ENCODE measurements around the gene MTG1.
"Not testable (repeated sequence)": the region's sequence is repeated elsewhere in the genome, so short reads cannot be mapped to it uniquely, and the experiment has no call there.

Gene MTG1

DNA sequence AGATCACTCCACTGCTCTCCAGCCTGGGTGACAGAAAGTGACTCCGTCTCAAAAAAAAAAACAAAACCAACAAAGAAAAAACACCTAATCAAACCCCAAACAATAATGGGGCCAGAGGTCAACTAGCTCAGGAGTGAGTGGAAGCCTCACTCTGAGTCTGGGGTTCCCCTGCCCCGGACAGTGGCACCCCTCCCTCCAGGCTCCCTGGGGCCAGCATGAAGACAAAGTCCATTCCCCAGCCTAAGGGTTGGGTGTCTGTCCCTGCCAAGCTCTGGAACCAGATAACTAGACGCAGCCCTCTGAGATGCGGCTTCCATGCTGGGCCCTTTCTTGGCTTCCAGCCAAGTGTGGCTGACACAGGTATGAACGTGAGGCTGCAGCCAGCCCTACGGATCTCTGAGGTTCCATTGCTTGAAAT is 34.4 kb upstream of the MTG1 start:
- no peak for DNase-seq

- no peak for DNase-seq
Observed at GRCh38 chr10:133359972-133360610, 33.9 kb upstream of the MTG1 start.

GRCh38 chr10:133361227-133361626 is 32.7 kb upstream of the MTG1 start:
- no peak for DNase-seq

GRCh38 chr10:133361773-133362441 is 32.0 kb upstream of the MTG1 start:
- DNase-seq: no peak

DNA sequence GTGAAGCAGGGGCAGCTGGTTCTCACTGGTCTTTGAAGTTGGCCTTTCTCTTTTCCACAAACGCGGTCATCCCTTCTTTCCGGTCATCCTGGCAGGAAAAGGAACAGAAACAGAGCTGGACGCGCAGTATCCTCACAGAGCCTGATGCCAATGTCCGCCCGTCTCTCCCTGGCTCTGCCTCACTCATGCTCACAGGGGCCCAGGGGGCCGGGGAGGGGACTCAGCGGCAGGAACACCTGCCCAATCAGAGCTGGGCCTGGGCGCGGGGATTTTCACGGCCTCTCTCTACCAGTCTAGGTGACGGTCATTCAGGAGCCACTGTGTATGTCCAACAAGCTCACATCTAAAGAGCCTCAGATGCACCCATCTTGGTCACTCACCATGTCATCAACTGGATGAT is 31.1 kb upstream of the MTG1 start:
- DNase-seq: no peak

DNA sequence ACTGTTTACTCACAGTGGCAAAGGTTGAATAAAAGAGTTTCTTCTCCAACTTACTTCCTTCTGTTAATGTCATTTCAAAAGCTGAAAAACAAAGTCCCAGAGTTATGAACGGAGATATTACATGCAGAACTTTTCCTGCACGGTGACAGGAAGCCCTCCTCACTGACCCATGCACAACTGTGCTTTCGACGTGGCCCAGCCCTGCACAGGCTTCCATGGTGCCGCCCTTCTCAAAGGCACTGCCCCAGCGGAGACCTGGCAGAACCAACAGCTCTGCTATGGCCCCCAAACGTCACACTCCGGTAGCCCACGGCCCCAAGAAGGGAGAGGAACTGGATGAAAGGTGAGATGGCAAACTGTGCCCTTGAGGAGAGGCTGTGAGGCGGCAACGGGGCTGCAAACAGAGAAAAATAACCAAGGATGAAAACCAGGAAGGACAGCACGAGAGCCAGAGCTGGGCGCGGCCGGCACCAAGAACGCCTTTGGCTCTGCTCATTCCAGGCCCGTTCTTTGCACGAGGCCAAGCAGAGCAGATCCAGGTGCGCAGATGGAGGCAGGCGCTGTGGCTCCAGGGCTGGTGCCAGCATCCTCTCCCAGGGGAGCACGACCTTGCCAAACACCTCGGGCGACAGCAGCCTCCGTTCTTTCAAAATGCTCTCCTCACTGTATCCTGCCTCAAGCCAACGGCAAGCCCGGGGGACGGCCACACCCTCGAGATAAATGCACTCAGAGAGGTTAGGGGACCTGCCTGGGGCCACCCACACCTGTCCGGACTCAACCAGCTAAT is 29.1 kb upstream of the MTG1 start:
- no peak for DNase-seq

GRCh38 chr10:133365461-133366129 is 28.4 kb upstream of the MTG1 start:
- no peak for DNase-seq

DNA sequence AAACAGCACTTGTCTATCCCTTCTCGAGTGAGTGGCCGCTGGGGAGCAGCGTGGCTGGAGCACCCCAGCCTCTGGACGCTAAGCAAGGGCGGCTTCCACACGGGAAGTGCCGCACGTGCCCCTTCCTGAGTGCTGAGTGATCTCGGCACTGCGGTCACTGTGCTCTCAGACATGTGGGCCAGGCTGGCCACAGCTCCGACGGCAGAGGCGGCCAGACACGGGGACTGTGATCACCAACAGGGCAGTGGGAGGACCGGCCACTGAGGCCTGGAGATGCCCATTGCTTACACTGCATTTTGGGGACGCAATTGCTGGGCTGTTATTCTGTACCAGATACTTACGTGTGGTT is 27.9 kb upstream of the MTG1 start:
- DNase-seq: no peak

DNA sequence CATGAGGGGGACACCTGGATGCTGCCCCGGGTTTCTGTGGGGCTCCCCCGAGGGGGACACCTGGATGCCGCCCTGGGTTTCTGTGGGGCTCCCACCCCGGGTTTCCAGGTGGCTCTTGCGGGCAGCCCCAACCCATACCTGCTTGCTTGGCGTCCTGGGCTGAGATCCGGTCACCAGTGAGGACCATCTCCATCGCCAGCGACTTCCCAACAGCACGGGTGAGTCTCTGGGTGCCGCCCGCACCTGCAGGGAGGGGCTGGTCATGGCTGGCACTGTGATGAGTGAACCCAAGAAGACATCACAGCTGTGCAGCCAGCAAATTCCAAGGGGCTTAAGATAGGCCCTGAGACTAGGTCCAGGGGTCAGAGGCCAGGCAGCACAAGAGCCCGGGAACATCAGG is 27.2 kb upstream of the MTG1 start:
- no peak for DNase-seq

DNA sequence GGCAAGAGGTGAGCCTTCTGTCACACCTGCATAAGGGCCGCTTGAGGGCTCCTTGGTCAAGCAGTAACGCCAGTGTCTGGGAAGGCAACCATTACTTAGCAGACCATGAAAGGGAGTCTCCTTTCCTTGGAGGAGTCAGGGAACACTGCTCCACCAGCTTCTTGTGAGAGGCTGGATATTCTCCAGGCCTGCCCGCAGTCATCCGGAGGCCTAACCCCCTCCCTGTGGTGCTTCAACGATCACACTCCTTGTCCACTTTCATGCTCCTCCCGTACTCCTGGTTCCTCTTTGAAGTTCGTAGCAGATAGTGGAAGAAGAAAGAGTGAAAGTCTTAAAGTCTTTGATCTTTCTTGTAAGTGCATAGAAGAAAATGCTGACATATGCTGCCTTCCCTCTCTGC is 26.5 kb upstream of the MTG1 start:
- DNase-seq: not testable (repeated sequence)

DNA sequence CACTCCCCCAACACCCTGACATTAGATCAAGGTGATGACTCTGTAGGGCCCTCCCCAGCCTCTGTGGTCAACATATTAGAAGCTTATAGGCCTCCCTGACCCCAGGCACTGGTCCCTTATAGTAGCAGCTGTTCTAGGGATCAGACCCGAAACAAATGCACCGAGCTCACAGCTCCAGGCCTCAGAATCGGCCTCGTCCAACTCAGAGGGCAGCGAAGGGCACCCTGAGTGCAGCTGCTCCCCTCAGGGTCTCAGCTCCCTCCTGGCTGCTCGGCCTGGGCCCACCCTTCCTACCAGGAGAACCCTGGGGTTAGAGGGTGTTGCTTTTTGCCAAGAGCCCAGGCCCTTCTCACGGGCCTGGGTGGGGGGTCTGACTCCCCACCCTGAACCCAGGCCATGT is 25.8 kb upstream of the MTG1 start:
- no peak for DNase-seq

GRCh38 chr10:133370030-133370786 is 23.7 kb upstream of the MTG1 start:
- DNase-seq: no peak

DNA sequence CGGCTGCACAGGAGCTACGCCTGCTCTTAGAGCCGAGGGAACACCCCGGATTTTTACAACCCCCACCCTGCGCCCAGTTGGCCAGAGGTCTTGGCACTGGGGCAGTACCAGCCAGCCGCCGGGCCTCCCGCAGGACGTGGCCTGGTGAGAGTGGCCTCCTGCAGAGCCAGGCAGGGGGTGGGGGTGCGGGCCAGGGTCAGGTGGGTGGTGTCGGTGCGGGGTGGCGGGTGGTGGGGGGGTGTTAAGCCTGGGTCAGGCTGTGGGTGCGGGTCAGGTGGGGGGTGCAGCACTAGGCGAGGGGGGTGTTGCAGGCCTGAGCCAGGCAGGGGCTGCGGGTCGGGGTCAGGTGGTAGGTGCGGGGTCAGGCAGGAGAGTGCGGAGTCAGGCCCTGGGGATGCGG is 21.4 kb upstream of the MTG1 start:
- no peak for DNase-seq

DNA sequence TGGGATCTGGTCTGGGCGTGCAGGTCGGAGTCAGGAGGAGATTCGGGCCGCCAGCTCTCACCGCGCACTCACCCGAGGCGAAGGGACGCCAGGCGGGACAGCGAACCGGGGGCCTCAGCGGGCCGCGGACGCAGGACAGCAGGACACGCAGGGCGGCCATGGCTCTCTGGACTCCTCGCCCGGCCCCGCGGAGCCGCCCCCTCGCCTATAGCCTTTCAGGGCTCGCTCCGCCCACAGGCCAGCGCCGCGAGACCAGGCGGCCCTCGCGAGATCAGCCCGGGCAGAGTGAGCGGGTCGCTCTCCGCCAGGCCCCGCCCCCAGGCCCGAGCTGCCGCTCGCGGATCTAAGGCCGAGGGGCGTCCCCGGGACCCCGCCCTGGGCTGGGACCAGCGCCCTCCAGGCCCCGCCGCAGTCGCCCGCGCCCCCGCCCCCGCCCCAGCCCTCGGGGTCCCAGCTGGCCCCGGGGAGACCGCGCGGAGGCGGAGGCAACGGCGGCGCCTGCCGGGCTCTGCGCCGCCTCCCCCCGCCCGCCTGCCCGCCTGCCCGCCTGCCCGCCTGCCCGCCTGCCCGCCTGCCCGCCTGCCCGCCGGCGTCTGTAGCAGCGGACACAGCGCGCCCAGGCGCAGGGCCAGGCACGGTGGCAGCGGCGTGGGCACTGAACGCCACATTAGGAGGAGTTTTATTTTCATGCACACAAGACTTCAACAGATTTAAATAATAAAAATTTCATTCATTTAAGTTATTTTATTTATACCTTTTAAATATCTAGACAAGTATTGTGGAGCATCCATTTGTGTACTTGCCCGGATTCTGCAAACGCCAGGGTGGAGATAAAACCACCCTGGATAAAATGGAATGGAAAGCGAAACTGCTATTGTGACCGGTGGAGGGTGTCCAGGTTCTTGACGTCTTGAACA is 20.5 kb upstream of the MTG1 start, which contains the start of gene ECHS1:
TSS of gene ECHS1 (minus strand) at position 181 of the 917 bp plus-strand sequence. CDS start at position 160, 21 bp downstream.
- peak; percentile 98 for DNase-seq

- no peak for DNase-seq
Observed at GRCh38 chr10:133375357-133376115, 18.4 kb upstream of the MTG1 start.

- DNase-seq: not testable (repeated sequence)
Observed at GRCh38 chr10:133376183-133376582, 17.8 kb upstream of the MTG1 start.

- no peak for DNase-seq
Observed at GRCh38 chr10:133377025-133377817, 16.7 kb upstream of the MTG1 start.

DNA sequence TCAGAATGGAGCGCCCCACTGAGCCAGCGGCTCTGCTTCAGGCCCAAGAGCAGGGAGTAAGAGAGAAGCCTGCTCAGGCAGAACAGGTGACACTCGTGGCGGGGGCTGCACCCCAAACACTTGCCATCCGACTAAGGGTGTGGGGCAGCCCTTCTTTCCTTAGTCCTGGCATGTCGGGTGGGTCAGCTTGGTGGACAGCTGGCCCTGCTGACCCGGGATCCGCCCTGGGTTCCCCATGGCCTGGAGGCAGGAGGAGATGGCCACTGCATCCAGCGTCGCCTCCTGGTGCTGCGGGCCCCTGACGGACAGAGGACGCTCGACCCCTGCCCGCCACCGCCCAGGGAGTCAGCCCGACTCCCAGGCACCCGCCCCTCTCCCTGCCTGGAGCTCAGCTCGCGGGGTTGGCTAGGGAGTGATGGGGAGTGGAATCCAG is 16.1 kb upstream of the MTG1 start:
- no peak for DNase-seq

GRCh38 chr10:133378251-133379096 is 15.5 kb upstream of the MTG1 start:
- DNase-seq: peak; percentile 72 to 79

Measured in activated T-cell treated with anti-CD3 and anti-CD28 coated beads, Interleukin-2, amount 50 U/mL, for 48 hours (primary cell).